Upper lobe of left lung (tissue), 6 donors: Measurements from ENCODE around the gene PRKN. TPM values are rescaled to one million over a fixed set of nuclear protein-coding genes. Genes with fewer than 3 reads are reported as not detected.

ENCODE experiments used
- ATAC-seq, 2 donors: fragments of 200-7000 bp; cut with Tn5 transposase; one replicate each; pipeline ENCODE4 v1.9.1; 2022; ENCODE audit warnings: mild to moderate bottlenecking in 2 of 2, moderate library complexity in 2 of 2; ENCODE audit not compliant: low FRiP score in 2 of 2
- DNase-seq, 2 donors: peaks; one replicate each; pipeline ENCODE4 v3.0.0-alpha.2; 2019 to 2020
- H3K27ac ChIP-seq, 4 donors: fragments of 200-600 bp; sonication (generic); one replicate each; pipeline ENCODE4 v1.5.1; 2016 to 2019
- H3K27me3 ChIP-seq, 4 donors: fragments of 200-600 bp; sonication (generic); one replicate each; pipeline ENCODE4 v1.5.1; 2017 to 2019
- H3K36me3 ChIP-seq, 4 donors: fragments of 200-600 bp; sonication (generic); one replicate each; pipeline ENCODE4 v1.5.1; 2016 to 2019
- H3K4me1 ChIP-seq, 4 donors: fragments of 200-600 bp; sonication (generic); one replicate each; pipeline ENCODE4 v1.5.1; 2018 to 2019
- H3K4me3 ChIP-seq, 4 donors: fragments of 200-600 bp; sonication (generic); one replicate each; pipeline ENCODE4 v1.5.1; 2017 to 2019; ENCODE audit warnings: mild to moderate bottlenecking in 2 of 4, moderate library complexity in 1 of 4
- H3K9me3 ChIP-seq, 4 donors: fragments of 200-600 bp; sonication (generic); one replicate each; pipeline ENCODE4 v1.5.1; 2018 to 2019
- CTCF ChIP-seq, 6 experiments: fragments of 450-650 bp in 4 of 6; fragments of 200-600 bp in 2 of 6; sonication (generic) in 2 of 6; IDR thresholded peaks; one replicate each; pipeline ENCODE4 v1.5.1; 2016 to 2019; ENCODE audit warnings: antibody characterized with exemption in 6 of 6
- EP300 ChIP-seq, 4 donors: sonication (generic); formaldehyde crosslinking; IDR thresholded peaks; one replicate each; pipeline ENCODE4 v1.5.1; 2017; ENCODE audit warnings: antibody characterized with exemption in 4 of 4, control low read depth in 2 of 4
- POLR2A ChIP-seq, 4 donors: fragments of 450-650 bp; IDR thresholded peaks; one replicate each; pipeline ENCODE4 v1.5.1; 2016 to 2017; ENCODE audit warnings: antibody characterized with exemption in 4 of 4, mild to moderate bottlenecking in 2 of 4
- POLR2AphosphoS5 ChIP-seq, 2 donors: sonication (generic); formaldehyde crosslinking; IDR thresholded peaks; one replicate each; pipeline ENCODE4 v1.5.1; 2017; ENCODE audit warnings: antibody characterized with exemption in 2 of 2
- WGBS, 2 donors: methylation state at CpG; one replicate each; pipeline ENCODE4 v1.1.5; 2017 to 2018; 5-methylcytosine and 5-hydroxymethylcytosine counted together
- total RNA-seq, 6 donors: library from RNA; depleted of rRNA in 4 of 6; stranded (reverse); fragments of >200 nt in 4 of 6; gene quantifications; one replicate each; pipeline versions ENCODE4 v1.1.0 to v1.2.1, GENCODE V29; 2016 to 2021
- donor health status: DM: no; HTN: no; CAD: no; lungs with moderate emphysema.
- donor health status: DM: no; HTN: yes; CAD: no; lungs with severe emphysema.

PRKN gene
- total RNA-seq, 6 donors from 2014 or later = 2.7 to 29.3 (median 5.5) TPM

- H3K4me1 ChIP-seq = no peaks in the 10 kb centered on the region
- H3K36me3 ChIP-seq = no peaks in the 10 kb centered on the region
- H3K27me3 ChIP-seq = no peaks in the 10 kb centered on the region
- no peak for DNase-seq
- no peaks in the 10 kb centered on the region for H3K9me3 ChIP-seq
- no peak overlapping the region for H3K4me3 ChIP-seq
- TF ChIP-seq CTCF (IDR thresholded peaks at IDR 0.05) (no peak), EP300 (IDR thresholded peaks at IDR 0.05) (no peak), POLR2A (IDR thresholded peaks at IDR 0.05) (no peak), POLR2AphosphoS5 (IDR thresholded peaks at IDR 0.05) (no peak)
- no peak overlapping the region for H3K27ac ChIP-seq
- 68 to 71% methylated on average over 7 of the region's 7 CpGs for WGBS, 2 donors
- ATAC-seq = no peak
Observed at GRCh38 chr6:161494566-161494965, 1233.0 kb downstream of the PRKN start.

- WGBS, 2 donors = 52 to 58% methylated on average over 13 of the region's 13 CpGs
- no peak for TF ChIP-seq CTCF (IDR thresholded peaks at IDR 0.05)
- TF ChIP-seq POLR2AphosphoS5 (IDR thresholded peaks at IDR 0.05) = no peak
- no peak for TF ChIP-seq EP300 (IDR thresholded peaks at IDR 0.05)
- TF ChIP-seq POLR2A (IDR thresholded peaks at IDR 0.05) = no peak
- no peak overlapping the region for H3K27ac ChIP-seq
- no peaks in the 10 kb centered on the region for H3K4me1 ChIP-seq
- DNase-seq (no peak), ATAC-seq (no peak)
- H3K27me3 ChIP-seq = no peaks in the 10 kb centered on the region
- no peaks in the 10 kb centered on the region for H3K36me3 ChIP-seq
- no peak overlapping the region for H3K4me3 ChIP-seq
- no peaks in the 10 kb centered on the region for H3K9me3 ChIP-seq
Observed at GRCh38 chr6:161493576-161494118, 1233.9 kb downstream of the PRKN start.

GRCh38 chr6:161489626-161490306 lies 1237.8 kb downstream of the PRKN start:
- 83 to 87% methylated on average over 5 of the region's 5 CpGs for WGBS, 2 donors

GRCh38 chr6:161487694-161488093 lies 1239.9 kb downstream of the PRKN start:
- H3K4me1 ChIP-seq = no peaks in the 10 kb centered on the region
- no peaks in the 10 kb centered on the region for H3K9me3 ChIP-seq
- no peak for ATAC-seq
- no peaks in the 10 kb centered on the region for H3K27me3 ChIP-seq
- WGBS, 2 donors = 83 to 84% methylated on average over 5 of the region's 5 CpGs
- H3K4me3 ChIP-seq = no peak overlapping the region
- no peak overlapping the region for H3K27ac ChIP-seq
- no peaks in the 10 kb centered on the region for H3K36me3 ChIP-seq
- TF ChIP-seq POLR2A (IDR thresholded peaks at IDR 0.05) (no peak), EP300 (IDR thresholded peaks at IDR 0.05) (no peak), CTCF (IDR thresholded peaks at IDR 0.05) (no peak), POLR2AphosphoS5 (IDR thresholded peaks at IDR 0.05) (no peak)
- DNase-seq = no peak

More at GRCh38 chr6:161489626-161490306, 1237.8 kb downstream of the PRKN start:
- ATAC-seq (no peak), DNase-seq (no peak)
- no peak for TF ChIP-seq POLR2A (IDR thresholded peaks at IDR 0.05)
- TF ChIP-seq EP300 (IDR thresholded peaks at IDR 0.05) = no peak
- TF ChIP-seq POLR2AphosphoS5 (IDR thresholded peaks at IDR 0.05) = no peak
- no peak for TF ChIP-seq CTCF (IDR thresholded peaks at IDR 0.05)
- Histone ChIP-seq H3K36me3 (no peaks in the 10 kb centered on the region), H3K4me3 (no peak overlapping the region), H3K27me3 (no peaks in the 10 kb centered on the region), H3K9me3 (no peaks in the 10 kb centered on the region), H3K4me1 (no peaks in the 10 kb centered on the region), H3K27ac (no peak overlapping the region)

- Histone ChIP-seq H3K4me3 (no peak overlapping the region), H3K36me3 (no peaks in the 10 kb centered on the region), H3K27ac (no peak overlapping the region), H3K9me3 (no peaks in the 10 kb centered on the region), H3K27me3 (no peaks in the 10 kb centered on the region), H3K4me1 (no peaks in the 10 kb centered on the region)
- no peak for ATAC-seq
- DNase-seq = no peak
- 83 to 100% methylated on average over 1 of the region's 1 CpG for WGBS, 2 donors
- no peak for TF ChIP-seq POLR2AphosphoS5 (IDR thresholded peaks at IDR 0.05)
- no peak for TF ChIP-seq EP300 (IDR thresholded peaks at IDR 0.05)
- no peak for TF ChIP-seq POLR2A (IDR thresholded peaks at IDR 0.05)
Observed at GRCh38 chr6:161487217-161487531, 1240.4 kb downstream of the PRKN start.
